Activated T-cell treated with anti-CD3 and anti-CD28 coated beads for 4 hours (primary cell): ENCODE results near the gene AHNAK2.
A peak's percentile ranks its signal among the peaks of the same experiment; 100 is the strongest.

Experiments
- DNase-seq: peaks from one replicate; pipeline ENCODE4 v3.0.0-alpha.2; 2020

The AHNAK2 gene

GRCh38 chr14:105011312-105011990 lies 33.3 kb upstream of the AHNAK2 start:
- DNase-seq: no peak

- DNase-seq: no peak
Measured at GRCh38 chr14:105010891-105011291, 32.7 kb upstream of the AHNAK2 start.

- no peak for DNase-seq
Measured at GRCh38 chr14:105010106-105010505, 31.9 kb upstream of the AHNAK2 start.

GRCh38 chr14:105007593-105008264 lies 29.6 kb upstream of the AHNAK2 start:
- no peak for DNase-seq

GRCh38 chr14:105006831-105007592 lies 28.8 kb upstream of the AHNAK2 start:
- no peak for DNase-seq

GRCh38 chr14:105005929-105006830 lies 28.0 kb upstream of the AHNAK2 start:
- DNase-seq: no peak

GRCh38 chr14:105005329-105005928 lies 27.3 kb upstream of the AHNAK2 start:
- no peak for DNase-seq

GRCh38 chr14:104999361-104999760 lies 21.2 kb upstream of the AHNAK2 start:
- no peak for DNase-seq

- DNase-seq: no peak
Measured at GRCh38 chr14:104998801-104999200, 20.6 kb upstream of the AHNAK2 start.

- DNase-seq: no peak
Measured at GRCh38 chr14:104996483-104996882, 18.3 kb upstream of the AHNAK2 start.

GRCh38 chr14:104996032-104996431 lies 17.9 kb upstream of the AHNAK2 start:
- DNase-seq: no peak

GRCh38 chr14:104994978-104995377 lies 16.8 kb upstream of the AHNAK2 start:
- DNase-seq: no peak

- DNase-seq: no peak
Measured at GRCh38 chr14:104993808-104994591, 15.8 kb upstream of the AHNAK2 start.

- no peak for DNase-seq
Measured at GRCh38 chr14:104993306-104993705, 15.1 kb upstream of the AHNAK2 start.

GRCh38 chr14:104992501-104992900 lies 14.3 kb upstream of the AHNAK2 start:
- no peak for DNase-seq

GRCh38 chr14:104991896-104992230 lies 13.7 kb upstream of the AHNAK2 start:
- no peak for DNase-seq

GRCh38 chr14:104989951-104990303 lies 11.8 kb upstream of the AHNAK2 start:
- no peak for DNase-seq

GRCh38 chr14:104989236-104989950 lies 11.2 kb upstream of the AHNAK2 start:
- DNase-seq: no peak

GRCh38 chr14:104986487-104987164 lies 8.5 kb upstream of the AHNAK2 start:
- no peak for DNase-seq

- DNase-seq: peak; percentile 74
Measured at GRCh38 chr14:104985675-104986486, 7.7 kb upstream of the AHNAK2 start, which contains the start of gene CLBA1. Gene CLBA1, plus strand, starts transcription at chr14:104985788. Its CDS starts 644 bp downstream, at chr14:104986432.
